ENCODE data around the gene ILK.

The ILK gene

GRCh38 chr11:6654281-6655019, 50.9 kb downstream of the ILK start:
- no peak for DNase-seq (ENCODE audit: low read depth in 2 of 3, low spot score in 1 of 3)

- DNase-seq (ENCODE audit: low read depth in 2 of 3, low spot score in 1 of 3) = no peak
Measured at GRCh38 chr11:6655020-6655789, 51.6 kb downstream of the ILK start.

- no peak for DNase-seq (ENCODE audit: low read depth in 2 of 3, low spot score in 1 of 3)
Measured at GRCh38 chr11:6655790-6656583, 52.4 kb downstream of the ILK start, which contains the start of gene DCHS1. Gene DCHS1, minus strand, starts transcription at chr11:6655809. Its CDS starts 14,196 bp downstream, at chr11:6641613.

GRCh38 chr11:6656584-6656915, 53.0 kb downstream of the ILK start:
- no peak for DNase-seq (ENCODE audit: low read depth in 2 of 3, low spot score in 1 of 3)

- DNase-seq (ENCODE audit: low read depth in 2 of 3, low spot score in 1 of 3) = no peak
Measured at GRCh38 chr11:6656936-6657335, 53.4 kb downstream of the ILK start.

GRCh38 chr11:6657346-6657745, 53.8 kb downstream of the ILK start:
- DNase-seq (ENCODE audit: low read depth in 2 of 3, low spot score in 1 of 3) = no peak

GRCh38 chr11:6658647-6659046, 55.1 kb downstream of the ILK start:
- no peak for DNase-seq (ENCODE audit: low read depth in 2 of 3, low spot score in 1 of 3)

Data from stimulated activated CD4-positive, alpha-beta T cell treated with anti-CD3 and anti-CD28 coated beads, Interleukin-12 subunit alpha, Interleukin-12 subunit beta, amount 100 ng/mL, for 48 hours (primary cell).